Measurements from ENCODE around the gene NCMAP. TPM values are rescaled to one million over a fixed set of nuclear protein-coding genes. Genes with fewer than 3 reads are reported as not detected.
A peak's percentile ranks its signal among the peaks of the same experiment; 100 is the strongest.

NCMAP gene
- polyA plus RNA-seq, 1 of the 3 experiments (the other 2 are of a cell fraction) = not detected

GRCh38 chr1:24632832-24633175 is 76.9 kb downstream of the NCMAP start:
- Histone ChIP-seq H3K4me2 (no peak overlapping the region), H3F3A (replicated peaks; ENCODE audit: insufficient read depth) (no peaks in the 10 kb centered on the region), H3K4me3 (ENCODE audit: low read depth in 2 of 2, low read length in 1 of 2) (no peak overlapping the region), H2AFZ (ENCODE audit: low read depth) (no peak overlapping the region), H3K9me3 (no peaks in the 10 kb centered on the region), H3K27me3 (ENCODE audit: insufficient read depth) (no peaks in the 10 kb centered on the region), H3K36me3 (replicated peaks in 1 of 2; ENCODE audit: control insufficient read depth in 1 of 2, insufficient read depth in 2 of 2, low read length in 1 of 2) (no peaks in the 10 kb centered on the region), H3K27ac (ENCODE audit: low read depth in 2 of 2, low read length in 1 of 2) (no peak overlapping the region), H3K4me1 (ENCODE audit: control insufficient read depth in 1 of 2, insufficient read depth in 2 of 2, low read depth in 1 of 2, low read length in 1 of 2) (no peaks in the 10 kb centered on the region), H4K20me1 (ENCODE audit: insufficient read depth) (no peaks in the 10 kb centered on the region), H3K9me2 (no peaks in the 10 kb centered on the region), H3K9ac (no peak overlapping the region), H3K79me2 (ENCODE audit: insufficient read depth) (no peaks in the 10 kb centered on the region)
- ChIA-PET CTCF (interaction anchor here (0.9 to 1.6 kb wide), 4 partner anchors 46 to 434 kb away, joined by 3 to 9 read pairs (median 3); partner anchors contain the start of gene NIPAL3), POLR2A (no interaction called here)
- TF ChIP-seq GABPA (IDR thresholded peaks at IDR 0.05; ENCODE audit: low read depth) = no peak
- TF ChIP-seq FOSL2 (IDR thresholded peaks at IDR 0.05; ENCODE audit: borderline replicate concordance, low read depth) = no peak
- no peak for TF ChIP-seq POLR2AphosphoS5 (IDR thresholded peaks at IDR 0.05; ENCODE audit: low read depth, low read length)
- TF ChIP-seq RXRA (IDR thresholded peaks at IDR 0.05; ENCODE audit: borderline replicate concordance, low read depth) = no peak
- no peak for TF ChIP-seq MEF2A (IDR thresholded peaks at IDR 0.05; ENCODE audit: borderline replicate concordance, low read depth)
- TF ChIP-seq, protein P1, sequence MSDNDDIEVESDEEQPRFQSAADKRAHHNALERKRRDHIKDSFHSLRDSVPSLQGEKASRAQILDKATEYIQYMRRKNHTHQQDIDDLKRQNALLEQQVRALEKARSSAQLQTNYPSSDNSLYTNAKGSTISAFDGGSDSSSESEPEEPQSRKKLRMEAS (IDR thresholded peaks at IDR 0.05; ENCODE audit: low read depth) = no peak
- no peak for TF ChIP-seq TEAD4 (IDR thresholded peaks at IDR 0.05; ENCODE audit: borderline replicate concordance, insufficient read depth)
- TF ChIP-seq GATA2 (CRISPR knock-in tag; IDR thresholded peaks at IDR 0.05) = no peak
- no peak for TF ChIP-seq EZH2phosphoT487 (IDR thresholded peaks at IDR 0.05; ENCODE audit: borderline replicate concordance, low read depth)
- DNase-seq = no peak
- 88% methylated on average over 1 of the region's 1 CpG for WGBS (ENCODE audit: low lambda C conversion rate)

DNA sequence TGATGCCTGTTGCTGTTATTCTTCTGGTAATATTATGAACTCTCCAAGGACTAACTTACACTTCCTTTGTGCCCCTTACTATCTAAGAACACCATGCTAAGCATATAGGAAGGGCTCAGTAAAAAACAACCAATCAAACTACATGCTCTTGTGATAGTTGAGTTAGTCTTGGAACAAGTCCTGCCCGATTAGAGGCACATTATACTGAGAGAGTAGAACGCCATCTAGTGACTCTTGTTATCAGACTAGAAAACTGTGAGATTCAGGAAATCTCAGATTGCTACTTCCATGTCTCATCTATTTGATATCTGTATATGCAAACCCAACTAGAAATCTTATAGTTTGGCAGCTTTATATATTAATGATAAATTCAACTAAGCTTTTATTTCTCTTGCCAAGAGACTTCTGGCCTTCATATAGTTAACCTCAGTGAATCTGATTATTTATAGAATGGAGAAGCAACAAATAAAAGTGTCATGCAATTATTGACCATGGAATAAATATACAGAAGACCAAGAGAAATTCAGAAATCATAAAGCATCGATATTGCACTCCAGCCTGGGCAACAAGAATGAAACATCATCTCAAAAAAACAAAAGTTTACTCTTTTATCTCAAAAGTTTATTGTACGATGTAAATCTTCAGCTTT is 79.4 kb downstream of the NCMAP start:
- DNase-seq = peak; percentile 66
- Histone ChIP-seq H3K9me3 (no peaks in the 10 kb centered on the region), H3F3A (replicated peaks; ENCODE audit: insufficient read depth) (no peaks in the 10 kb centered on the region), H3K4me3 (ENCODE audit: low read depth in 2 of 2, low read length in 1 of 2) (no peak overlapping the region), H3K27ac (ENCODE audit: low read depth in 2 of 2, low read length in 1 of 2) (no peak overlapping the region), H3K27me3 (ENCODE audit: insufficient read depth) (no peaks in the 10 kb centered on the region), H3K36me3 (replicated peaks in 1 of 2; ENCODE audit: control insufficient read depth in 1 of 2, insufficient read depth in 2 of 2, low read length in 1 of 2) (no peaks in the 10 kb centered on the region), H3K9ac (no peak overlapping the region), H3K9me2 (no peaks in the 10 kb centered on the region), H4K20me1 (ENCODE audit: insufficient read depth) (no peaks in the 10 kb centered on the region), H3K79me2 (ENCODE audit: insufficient read depth) (no peaks in the 10 kb centered on the region), H3K4me1 (ENCODE audit: control insufficient read depth in 1 of 2, insufficient read depth in 2 of 2, low read depth in 1 of 2, low read length in 1 of 2) (no peaks in the 10 kb centered on the region), H3K4me2 (no peak overlapping the region), H2AFZ (ENCODE audit: low read depth) (no peak overlapping the region)
- ChIA-PET CTCF (interaction anchor here (0.7 to 6.4 kb wide), 19 partner anchors 11 to 485 kb away, joined by 3 to 36 read pairs (median 4); partner anchors contain the start of gene NIPAL3), POLR2A (no interaction called here)
- TF ChIP-seq, protein P2, sequence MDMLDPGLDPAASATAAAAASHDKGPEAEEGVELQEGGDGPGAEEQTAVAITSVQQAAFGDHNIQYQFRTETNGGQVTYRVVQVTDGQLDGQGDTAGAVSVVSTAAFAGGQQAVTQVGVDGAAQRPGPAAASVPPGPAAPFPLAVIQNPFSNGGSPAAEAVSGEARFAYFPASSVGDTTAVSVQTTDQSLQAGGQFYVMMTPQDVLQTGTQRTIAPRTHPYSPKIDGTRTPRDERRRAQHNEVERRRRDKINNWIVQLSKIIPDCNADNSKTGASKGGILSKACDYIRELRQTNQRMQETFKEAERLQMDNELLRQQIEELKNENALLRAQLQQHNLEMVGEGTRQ (IDR thresholded peaks at IDR 0.05; ENCODE audit: borderline replicate concordance, low read depth, low read length) = no peak
- peak; percentile 86 for TF ChIP-seq RAD21 (IDR thresholded peaks at IDR 0.05; ENCODE audit: low read length)
- TF ChIP-seq RFX5 (IDR thresholded peaks at IDR 0.05; ENCODE audit: low read length) = 0 out of 2 replicates have a peak, but pooled peaks have one; percentile 42
- peak; percentile 83 for TF ChIP-seq SMC3 (IDR thresholded peaks at IDR 0.05; ENCODE audit: low read depth, low read length)
- TF ChIP-seq CTCF (IDR thresholded peaks at IDR 0.05) = peak; percentile 76
- TF ChIP-seq CHD2 (IDR thresholded peaks at IDR 0.05; ENCODE audit: low read length, partially characterized antibody) = no peak
- no peak for TF ChIP-seq TCF12 (IDR thresholded peaks at IDR 0.05)
- no peak for TF ChIP-seq YY1 (IDR thresholded peaks at IDR 0.05; ENCODE audit: low read depth)
- TF ChIP-seq, protein P1 (IDR thresholded peaks at IDR 0.05; ENCODE audit: low read depth) = no peak
- 25% methylated on average over 4 of the region's 4 CpGs for WGBS (ENCODE audit: low lambda C conversion rate)

Data from SK-N-SH (cell line).